ENCODE results near the gene PSMD6.

The PSMD6 gene

DNA sequence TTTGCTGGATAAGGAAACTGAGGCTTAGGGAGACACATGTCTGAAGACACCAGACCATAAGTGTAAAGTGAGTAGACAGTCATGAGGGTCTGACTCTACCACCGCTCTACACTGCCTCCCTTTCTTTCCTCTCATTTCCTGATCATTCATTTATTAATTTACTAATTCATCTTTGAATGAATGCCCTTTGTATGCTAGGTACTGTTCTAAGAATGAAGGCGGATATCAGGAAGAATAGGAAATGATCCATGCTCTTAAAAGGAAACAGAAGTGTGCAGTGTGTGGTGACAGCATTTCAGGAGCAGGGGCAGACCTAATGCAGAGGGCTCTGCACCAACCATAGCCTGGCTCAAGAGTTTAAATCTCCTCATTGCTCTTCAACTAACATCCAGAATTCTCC lies 31.8 kb upstream of the PSMD6 start:
- no peak overlapping the region for H3K4me3 ChIP-seq (ENCODE audit: control insufficient read depth, low read depth, low read length)
- DNase-seq (ENCODE audit: low read depth): no peak
- TF ChIP-seq, protein P1, sequence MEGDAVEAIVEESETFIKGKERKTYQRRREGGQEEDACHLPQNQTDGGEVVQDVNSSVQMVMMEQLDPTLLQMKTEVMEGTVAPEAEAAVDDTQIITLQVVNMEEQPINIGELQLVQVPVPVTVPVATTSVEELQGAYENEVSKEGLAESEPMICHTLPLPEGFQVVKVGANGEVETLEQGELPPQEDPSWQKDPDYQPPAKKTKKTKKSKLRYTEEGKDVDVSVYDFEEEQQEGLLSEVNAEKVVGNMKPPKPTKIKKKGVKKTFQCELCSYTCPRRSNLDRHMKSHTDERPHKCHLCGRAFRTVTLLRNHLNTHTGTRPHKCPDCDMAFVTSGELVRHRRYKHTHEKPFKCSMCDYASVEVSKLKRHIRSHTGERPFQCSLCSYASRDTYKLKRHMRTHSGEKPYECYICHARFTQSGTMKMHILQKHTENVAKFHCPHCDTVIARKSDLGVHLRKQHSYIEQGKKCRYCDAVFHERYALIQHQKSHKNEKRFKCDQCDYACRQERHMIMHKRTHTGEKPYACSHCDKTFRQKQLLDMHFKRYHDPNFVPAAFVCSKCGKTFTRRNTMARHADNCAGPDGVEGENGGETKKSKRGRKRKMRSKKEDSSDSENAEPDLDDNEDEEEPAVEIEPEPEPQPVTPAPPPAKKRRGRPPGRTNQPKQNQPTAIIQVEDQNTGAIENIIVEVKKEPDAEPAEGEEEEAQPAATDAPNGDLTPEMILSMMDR (IDR thresholded peaks at IDR 0.05; ENCODE audit: control insufficient read depth, insufficient read depth, low read depth, low read length, missing control alignments): no peak

GRCh38 chr3:64054488-64054887 lies 31.2 kb upstream of the PSMD6 start:
- no peak for DNase-seq (ENCODE audit: low read depth)

GRCh38 chr3:64053581-64053980 lies 30.3 kb upstream of the PSMD6 start:
- TF ChIP-seq, protein P1 (IDR thresholded peaks at IDR 0.05; ENCODE audit: control insufficient read depth, insufficient read depth, low read depth, low read length, missing control alignments): no peak
- no peak for DNase-seq (ENCODE audit: low read depth)

More at GRCh38 chr3:64054488-64054887, 31.2 kb upstream of the PSMD6 start:
- H3K4me3 ChIP-seq (ENCODE audit: control insufficient read depth, low read depth, low read length): no peak overlapping the region
- TF ChIP-seq, protein P1 (IDR thresholded peaks at IDR 0.05; ENCODE audit: control insufficient read depth, insufficient read depth, low read depth, low read length, missing control alignments): no peak

DNA sequence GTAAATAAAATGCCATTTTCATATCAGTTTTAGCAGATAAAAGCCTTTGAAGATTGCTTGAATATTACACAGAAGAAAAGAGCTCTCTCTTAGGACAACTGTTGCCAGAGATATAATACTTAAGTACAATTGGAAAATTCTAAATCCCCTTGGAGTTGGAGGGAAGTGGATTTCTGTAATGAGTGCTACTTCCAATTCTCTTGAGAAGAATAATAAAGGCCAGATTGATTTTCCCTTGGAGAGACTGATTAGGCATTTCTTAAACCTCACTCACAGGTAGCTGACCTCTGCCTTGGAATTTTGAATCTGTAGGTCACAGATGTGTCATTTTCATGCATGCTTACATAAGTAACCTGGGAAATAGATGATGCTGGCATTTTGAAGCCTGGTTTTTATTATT lies 29.8 kb upstream of the PSMD6 start:
- no peak overlapping the region for H3K4me3 ChIP-seq (ENCODE audit: control insufficient read depth, low read depth, low read length)
- DNase-seq (ENCODE audit: low read depth): no peak
- TF ChIP-seq, protein P1 (IDR thresholded peaks at IDR 0.05; ENCODE audit: control insufficient read depth, insufficient read depth, low read depth, low read length, missing control alignments): no peak

More at GRCh38 chr3:64053581-64053980, 30.3 kb upstream of the PSMD6 start:
- H3K4me3 ChIP-seq (ENCODE audit: control insufficient read depth, low read depth, low read length): no peak overlapping the region

GRCh38 chr3:64049832-64050231 lies 26.5 kb upstream of the PSMD6 start:
- no peak overlapping the region for H3K4me3 ChIP-seq (ENCODE audit: control insufficient read depth, low read depth, low read length)
- TF ChIP-seq, protein P1 (IDR thresholded peaks at IDR 0.05; ENCODE audit: control insufficient read depth, insufficient read depth, low read depth, low read length, missing control alignments): no peak
- no peak for DNase-seq (ENCODE audit: low read depth)

DNA sequence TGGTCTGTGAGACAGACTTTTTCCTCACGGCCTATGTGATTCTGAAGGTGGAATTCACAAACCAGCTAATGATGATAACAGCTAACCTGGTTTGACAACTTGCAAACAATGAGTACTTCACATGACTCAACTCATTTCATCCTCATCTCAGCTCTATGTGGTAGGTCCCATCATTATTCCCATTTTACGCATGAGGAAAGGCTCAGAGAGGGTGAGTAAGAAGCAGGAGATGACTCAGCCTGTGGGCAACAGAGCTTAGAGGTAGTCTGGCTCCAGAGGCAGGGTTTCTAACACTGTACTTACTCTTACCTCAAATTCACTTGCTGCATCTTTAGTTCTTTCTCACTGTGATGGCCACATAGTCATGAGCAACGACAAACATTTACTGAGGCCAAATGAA lies 25.8 kb upstream of the PSMD6 start:
- no peak overlapping the region for H3K4me3 ChIP-seq (ENCODE audit: control insufficient read depth, low read depth, low read length)
- TF ChIP-seq, protein P1 (IDR thresholded peaks at IDR 0.05; ENCODE audit: control insufficient read depth, insufficient read depth, low read depth, low read length, missing control alignments): no peak
- peak; percentile 24 for DNase-seq (ENCODE audit: low read depth)

- no peak overlapping the region for H3K4me3 ChIP-seq (ENCODE audit: control insufficient read depth, low read depth, low read length)
- DNase-seq (ENCODE audit: low read depth): peak; percentile 67
- TF ChIP-seq, protein P1 (IDR thresholded peaks at IDR 0.05; ENCODE audit: control insufficient read depth, insufficient read depth, low read depth, low read length, missing control alignments): no peak
Measured at GRCh38 chr3:64048631-64049061, 25.4 kb upstream of the PSMD6 start.

Data from AG09309 (cell line).